Loucy (cell line): Measurements from ENCODE around the gene RSKR.

ENCODE experiments used
- H2AFZ ChIP-seq: fragments of 200-600 bp; sonication (generic); 2 replicates; pipeline ENCODE4 v1.6.0; 2016; ENCODE audit warnings: antibody characterized with exemption, mild to moderate bottlenecking, low read length, moderate library complexity
- H3F3A ChIP-seq: fragments of 200-600 bp; 2 replicates; pipeline ENCODE4 v1.6.0; 2016; ENCODE audit warnings: antibody characterized with exemption, low read depth, mild to moderate bottlenecking
- H3K27me3 ChIP-seq: fragments of 200-600 bp; sonication (generic); 2 replicates; pipeline ENCODE4 v1.6.1; 2014; ENCODE audit warnings: low read length, mild to moderate bottlenecking; ENCODE audit not compliant: insufficient read depth, poor library complexity, severe bottlenecking
- H3K36me3 ChIP-seq: fragments of 200-600 bp; sonication (generic); 2 replicates; pipeline ENCODE4 v1.6.1; 2016; ENCODE audit warnings: low read length; ENCODE audit not compliant: insufficient read depth
- H3K4me1 ChIP-seq: fragments of 200-600 bp; sonication (generic); 2 replicates; pipeline ENCODE4 v1.5.1; 2014; ENCODE audit warnings: low read length, mild to moderate bottlenecking; ENCODE audit not compliant: insufficient read depth, poor library complexity, severe bottlenecking
- H3K4me2 ChIP-seq: fragments of 200-600 bp; sonication (generic); 2 replicates; pipeline ENCODE4 v1.6.0; 2014; ENCODE audit warnings: antibody characterized with exemption, low read length, low read depth, mild to moderate bottlenecking; ENCODE audit not compliant: poor library complexity, severe bottlenecking
- H3K4me3 ChIP-seq: fragments of 200-600 bp; sonication (generic); 2 replicates; pipeline ENCODE4 v1.5.1; 2014; ENCODE audit warnings: low read length, mild to moderate bottlenecking, mixed read lengths; ENCODE audit not compliant: poor library complexity, severe bottlenecking
- H3K79me2 ChIP-seq: fragments of 200-600 bp; sonication (generic); 2 replicates; pipeline ENCODE4 v1.6.1; 2014; ENCODE audit warnings: low read length; ENCODE audit not compliant: insufficient read depth
- H3K9ac ChIP-seq: fragments of 200-600 bp; sonication (generic); 2 replicates; pipeline ENCODE4 v1.6.0; 2014; ENCODE audit warnings: mild to moderate bottlenecking, low read depth, low read length, moderate library complexity; ENCODE audit not compliant: poor library complexity, severe bottlenecking
- H3K9me2 ChIP-seq: fragments of 200-600 bp; sonication (generic); replicated peaks from 2 replicates; pipeline ENCODE4 v1.6.1; 2016; ENCODE audit warnings: low read depth, low read length, mixed read lengths
- H3K9me3 ChIP-seq: fragments of 200-600 bp; sonication (generic); 2 replicates; pipeline ENCODE4 v1.6.1; 2014; ENCODE audit warnings: mild to moderate bottlenecking, antibody characterized with exemption, low read length, low read depth; ENCODE audit not compliant: insufficient read depth
- H4K20me1 ChIP-seq: fragments of 200-600 bp; sonication (generic); 2 replicates; pipeline ENCODE4 v1.6.0; 2014; ENCODE audit warnings: antibody characterized with exemption, low read length, mild to moderate bottlenecking; ENCODE audit not compliant: insufficient read depth, poor library complexity, severe bottlenecking
- EZH2phosphoT487 ChIP-seq: fragments of 200-600 bp; IDR thresholded peaks from 2 replicates; pipeline ENCODE4 v1.6.1; 2018; ENCODE audit warnings: antibody characterized with exemption, mild to moderate bottlenecking, moderate library complexity, borderline replicate concordance
- TF ChIP-seq, protein P1 (sequence below): fragments of 200-600 bp; sonication (generic); conservative IDR thresholded peaks from 2 replicates; pipeline ENCODE4 v1.5.1; 2014; ENCODE audit warnings: mild to moderate bottlenecking, antibody characterized with exemption, low read length

The RSKR gene

DNA sequence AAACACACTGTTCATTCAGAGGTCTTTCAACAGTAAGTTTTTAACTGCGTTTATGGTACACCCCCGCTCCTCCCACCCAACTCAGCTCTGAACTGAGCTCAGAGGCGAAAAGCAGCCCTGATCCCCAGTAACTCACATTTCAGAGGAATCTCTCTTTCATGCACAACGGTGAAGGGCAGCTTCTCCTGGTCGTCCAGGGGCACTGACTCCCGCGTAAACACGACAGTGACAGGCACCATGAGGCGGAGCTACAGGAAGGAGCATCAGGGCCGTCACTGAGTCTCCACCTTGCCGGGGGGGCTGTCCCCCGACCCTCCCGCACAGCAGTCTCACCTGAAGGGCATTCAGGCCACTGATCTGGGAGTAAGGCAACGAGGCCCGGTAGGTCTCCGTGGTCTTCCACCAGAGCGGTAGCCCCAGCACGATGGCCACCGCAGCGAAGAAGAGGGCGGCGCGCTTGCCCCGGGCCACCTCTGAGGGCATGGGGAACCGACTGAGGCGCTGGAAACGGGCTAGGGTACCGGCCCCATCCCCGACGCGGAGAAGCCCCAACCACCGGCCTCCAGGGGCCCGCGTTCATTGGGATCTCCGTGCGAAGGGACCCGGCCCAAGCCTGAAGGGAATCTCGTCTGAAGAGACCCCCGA, 43.1 kb downstream of the RSKR start:
- Histone ChIP-seq H3K9me2 (no peaks in the 10 kb centered on the region), H3K27me3 (no peaks in the 10 kb centered on the region), H2AFZ (peak overlapping the region; percentile 94), H3K9me3 (no peaks in the 10 kb centered on the region), H3K79me2 (peaks cover 52% of the 10 kb centered on the region), H3K4me3 (peak overlapping the region; percentile 93), H3K9ac (peak overlapping the region; percentile 84), H3K4me1 (peaks cover 45% of the 10 kb centered on the region), H3K4me2 (peak overlapping the region; percentile 85), H3K36me3 (no peaks in the 10 kb centered on the region; the same call in 1 of the 2 replicates), H3F3A (no peaks in the 10 kb centered on the region), H4K20me1 (peaks cover 11% of the 10 kb centered on the region)
- TF ChIP-seq EZH2phosphoT487: no peak
- TF ChIP-seq, protein P1, sequence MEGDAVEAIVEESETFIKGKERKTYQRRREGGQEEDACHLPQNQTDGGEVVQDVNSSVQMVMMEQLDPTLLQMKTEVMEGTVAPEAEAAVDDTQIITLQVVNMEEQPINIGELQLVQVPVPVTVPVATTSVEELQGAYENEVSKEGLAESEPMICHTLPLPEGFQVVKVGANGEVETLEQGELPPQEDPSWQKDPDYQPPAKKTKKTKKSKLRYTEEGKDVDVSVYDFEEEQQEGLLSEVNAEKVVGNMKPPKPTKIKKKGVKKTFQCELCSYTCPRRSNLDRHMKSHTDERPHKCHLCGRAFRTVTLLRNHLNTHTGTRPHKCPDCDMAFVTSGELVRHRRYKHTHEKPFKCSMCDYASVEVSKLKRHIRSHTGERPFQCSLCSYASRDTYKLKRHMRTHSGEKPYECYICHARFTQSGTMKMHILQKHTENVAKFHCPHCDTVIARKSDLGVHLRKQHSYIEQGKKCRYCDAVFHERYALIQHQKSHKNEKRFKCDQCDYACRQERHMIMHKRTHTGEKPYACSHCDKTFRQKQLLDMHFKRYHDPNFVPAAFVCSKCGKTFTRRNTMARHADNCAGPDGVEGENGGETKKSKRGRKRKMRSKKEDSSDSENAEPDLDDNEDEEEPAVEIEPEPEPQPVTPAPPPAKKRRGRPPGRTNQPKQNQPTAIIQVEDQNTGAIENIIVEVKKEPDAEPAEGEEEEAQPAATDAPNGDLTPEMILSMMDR: no peak

DNA sequence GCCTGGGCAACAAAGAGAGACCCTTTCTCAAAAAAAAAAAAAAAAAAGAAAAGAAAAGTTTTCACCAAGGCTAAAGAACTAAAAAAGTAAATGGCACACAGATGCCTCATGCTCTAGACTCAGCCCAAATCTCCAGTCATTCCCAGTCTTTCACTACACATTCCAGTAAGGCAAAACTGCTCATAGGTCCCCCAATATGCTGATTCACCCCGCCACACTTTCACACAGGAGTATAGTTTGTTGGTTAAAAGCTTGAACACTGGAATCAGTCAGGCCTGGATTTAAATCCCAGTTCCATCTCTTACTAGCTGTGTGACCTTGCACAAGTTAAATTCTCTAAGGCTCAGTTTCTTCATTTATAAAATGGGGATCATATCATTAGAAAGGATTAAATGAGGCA, 44.5 kb downstream of the RSKR start:
- Histone ChIP-seq H3K27me3 (no peaks in the 10 kb centered on the region), H3K9ac (peak overlapping the region; percentile 84), H4K20me1 (peaks cover 19% of the 10 kb centered on the region), H3K36me3 (no peaks in the 10 kb centered on the region; the same call in 1 of the 2 replicates), H3K4me3 (peak overlapping the region; percentile 93), H3K9me3 (no peaks in the 10 kb centered on the region), H3K4me1 (peaks cover 50% of the 10 kb centered on the region), H3K9me2 (no peaks in the 10 kb centered on the region), H3F3A (no peaks in the 10 kb centered on the region), H3K4me2 (peak overlapping the region; percentile 85), H3K79me2 (peaks cover 62% of the 10 kb centered on the region), H2AFZ (no peak overlapping the region)
- TF ChIP-seq, protein P1: no peak
- no peak for TF ChIP-seq EZH2phosphoT487

DNA sequence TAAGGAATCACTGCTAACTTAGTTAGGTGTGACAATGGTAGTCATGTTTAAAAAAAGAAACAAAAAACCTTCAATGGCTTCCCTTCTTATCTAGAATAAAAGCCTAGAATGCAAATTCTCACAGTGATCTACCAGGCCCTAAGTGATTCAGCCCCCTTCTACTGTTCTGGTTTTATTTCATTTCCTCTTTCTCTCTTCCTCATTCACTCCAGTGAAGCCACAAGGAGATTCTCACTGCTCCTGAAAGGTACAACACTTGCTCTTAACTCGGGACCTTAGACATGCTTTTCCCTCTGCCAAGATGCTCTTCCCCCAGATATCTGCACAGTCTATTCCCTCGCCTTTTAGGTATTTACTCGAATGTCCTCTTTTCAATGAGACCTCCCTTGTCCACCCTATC, 46.4 kb downstream of the RSKR start:
- peaks cover 19% of the 10 kb centered on the region for H4K20me1 ChIP-seq
- TF ChIP-seq, protein P1: no peak
- TF ChIP-seq EZH2phosphoT487: no peak
- H3K9me3 ChIP-seq: no peaks in the 10 kb centered on the region
- H3K4me2 ChIP-seq: peak overlapping the region; percentile 85
- H3K79me2 ChIP-seq: peaks cover 68% of the 10 kb centered on the region
- peaks cover 50% of the 10 kb centered on the region for H3K4me1 ChIP-seq
- no peak overlapping the region for H2AFZ ChIP-seq
- no peaks in the 10 kb centered on the region for H3F3A ChIP-seq
- no peaks in the 10 kb centered on the region for H3K27me3 ChIP-seq
- H3K4me3 ChIP-seq: peak overlapping the region; percentile 21
- peaks cover 10% of the 10 kb centered on the region; the same call in 1 of the 2 replicates for H3K36me3 ChIP-seq
- H3K9me2 ChIP-seq: no peaks in the 10 kb centered on the region
- no peak overlapping the region for H3K9ac ChIP-seq
